Measurements from ENCODE around the gene ZNF385C.

GRCh38 chr17:42122371-42123303 is 24.4 kb upstream of the ZNF385C start, which contains the start of gene HSPB9:
- peak; percentile 46 for TF ChIP-seq POLR2A (IDR thresholded peaks at IDR 0.05)
- TF ChIP-seq, protein P1, sequence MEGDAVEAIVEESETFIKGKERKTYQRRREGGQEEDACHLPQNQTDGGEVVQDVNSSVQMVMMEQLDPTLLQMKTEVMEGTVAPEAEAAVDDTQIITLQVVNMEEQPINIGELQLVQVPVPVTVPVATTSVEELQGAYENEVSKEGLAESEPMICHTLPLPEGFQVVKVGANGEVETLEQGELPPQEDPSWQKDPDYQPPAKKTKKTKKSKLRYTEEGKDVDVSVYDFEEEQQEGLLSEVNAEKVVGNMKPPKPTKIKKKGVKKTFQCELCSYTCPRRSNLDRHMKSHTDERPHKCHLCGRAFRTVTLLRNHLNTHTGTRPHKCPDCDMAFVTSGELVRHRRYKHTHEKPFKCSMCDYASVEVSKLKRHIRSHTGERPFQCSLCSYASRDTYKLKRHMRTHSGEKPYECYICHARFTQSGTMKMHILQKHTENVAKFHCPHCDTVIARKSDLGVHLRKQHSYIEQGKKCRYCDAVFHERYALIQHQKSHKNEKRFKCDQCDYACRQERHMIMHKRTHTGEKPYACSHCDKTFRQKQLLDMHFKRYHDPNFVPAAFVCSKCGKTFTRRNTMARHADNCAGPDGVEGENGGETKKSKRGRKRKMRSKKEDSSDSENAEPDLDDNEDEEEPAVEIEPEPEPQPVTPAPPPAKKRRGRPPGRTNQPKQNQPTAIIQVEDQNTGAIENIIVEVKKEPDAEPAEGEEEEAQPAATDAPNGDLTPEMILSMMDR (IDR thresholded peaks at IDR 0.05), result peak in 2 of 4 donors; percentile 14 to 26
